Spleen (tissue), 11 donors: ENCODE data around the gene CHCHD6. TPM values are rescaled to one million over a fixed set of nuclear protein-coding genes. Genes with fewer than 3 reads are reported as not detected.
A peak's percentile ranks its signal among the peaks of the same experiment; 100 is the strongest.

Experiments
- DNase-seq: peaks from one replicate; pipeline ENCODE4 v3.0.0-alpha.2; 2020
- H3K27ac ChIP-seq, 8 donors: fragments of 200-600 bp; sonication (generic) in 7 of 8; 1 replicate in 4 of 8; 2 replicates in 4 of 8; pipeline versions ENCODE4 v1.5.0 to v1.8.0; 2016 to 2021; ENCODE audit warnings: inconsistent platforms in 4 of 8, mild to moderate bottlenecking in 4 of 8, moderate library complexity in 1 of 8
- H3K27me3 ChIP-seq, 7 donors: fragments of 200-600 bp; sonication (generic) in 6 of 7; replicated peaks in 1 of 7; 1 replicate in 4 of 7; 2 replicates in 3 of 7; pipeline versions ENCODE4 v1.5.0 to v1.8.0; 2016 to 2021; ENCODE audit warnings: inconsistent platforms in 3 of 7, mild to moderate bottlenecking in 1 of 7
- H3K36me3 ChIP-seq, 6 donors: fragments of 200-600 bp; sonication (generic) in 5 of 6; 1 replicate in 4 of 6; 2 replicates in 2 of 6; pipeline versions ENCODE4 v1.5.0 to v1.8.0; 2016 to 2021; ENCODE audit warnings: inconsistent platforms in 2 of 6
- H3K4me1 ChIP-seq, 6 donors: fragments of 200-600 bp; sonication (generic) in 5 of 6; 1 replicate in 3 of 6; 2 replicates in 3 of 6; pipeline versions ENCODE4 v1.5.0 to v1.8.0; 2016 to 2021; ENCODE audit warnings: inconsistent platforms in 3 of 6
- H3K4me3 ChIP-seq, 8 donors: fragments of 200-600 bp; sonication (generic) in 7 of 8; 1 replicate in 4 of 8; 2 replicates in 4 of 8; pipeline versions ENCODE4 v1.5.0 to v1.8.0; 2016 to 2021; ENCODE audit warnings: inconsistent platforms in 4 of 8, mild to moderate bottlenecking in 4 of 8, moderate library complexity in 2 of 8
- H3K9me3 ChIP-seq, 8 donors: fragments of 200-600 bp; sonication (generic) in 7 of 8; 1 replicate in 4 of 8; 2 replicates in 4 of 8; pipeline versions ENCODE4 v1.5.0 to v1.8.0; 2016 to 2021; ENCODE audit warnings: inconsistent platforms in 4 of 8
- CTCF ChIP-seq, 11 experiments: fragments of 200-600 bp in 7 of 11; fragments of 450-650 bp in 4 of 11; sonication (generic) in 4 of 11; IDR thresholded peaks in 8 of 11; conservative IDR thresholded peaks in 3 of 11; 1 replicate in 7 of 11; 2 replicates in 4 of 11; pipeline versions ENCODE4 v1.4.0 to v1.8.0; 2016 to 2021; ENCODE audit warnings: antibody characterized with exemption in 11 of 11, inconsistent platforms in 4 of 11, mild to moderate bottlenecking in 1 of 11
- POLR2A ChIP-seq, 3 donors: fragments of 450-650 bp; IDR thresholded peaks; one replicate each; pipeline ENCODE4 v1.5.1; 2017; ENCODE audit warnings: antibody characterized with exemption in 3 of 3, mild to moderate bottlenecking in 1 of 3
- POLR2AphosphoS5 ChIP-seq, 3 donors: sonication (generic); formaldehyde crosslinking; IDR thresholded peaks; one replicate each; pipeline ENCODE4 v1.5.1; 2017; ENCODE audit warnings: antibody characterized with exemption in 3 of 3
- WGBS, 5 donors: extraction: QIAGEN DNeasy Blood & Tissue Kit in 3 of 5; methylation state at CpG; one replicate each; pipeline versions ENCODE4 v1.1.5 to v1.1.7; 2013 to 2018; 5-methylcytosine and 5-hydroxymethylcytosine counted together
- intact Hi-C: fragments of 100-400 bp; cut with DNase I; formaldehyde crosslinking; loops from one replicate; pipeline ENCODE4 v1.15.0; 2023; ENCODE audit warnings: low total_unique reads
- polyA plus RNA-seq, 3 donors: library from polyadenylated mRNA; stranded (reverse); fragments of 200-250 nt; gene quantifications; one replicate each; pipeline ENCODE4 v1.2.1, GENCODE V29; 2013
- total RNA-seq, 7 donors: library from RNA; depleted of rRNA in 3 of 7; stranded (reverse); fragments of >200 nt in 3 of 7; fragmentation: NEBNext Ultra II Directional in 4 of 7; extraction: Animal tissue kit (Norgen Biotek cat#: 25700) in 4 of 7; gene quantifications; one replicate each; pipeline versions ENCODE4 v1.1.0 to v1.2.1, GENCODE V29; 2016 to 2021
- donor health status: healthy with polysubstance abuse.
- donor health status: DM: no; HTN: no; CAD: no; lungs with moderate emphysema.
- donor health status: DM: no; HTN: no; CAD: no.
- donor health status: Bipolar disorder and iron deficiency.
- donor health status: healthy.
- donor health status: DM: no; HTN: no; CAD: no.
- donor health status: DM: yes; HTN: yes; CAD: no.

The CHCHD6 gene
- total and polyA plus RNA-seq, 10 donors = 6.3 to 39.1 (median 11.8) TPM

GRCh38 chr3:127001486-127002194 is 297.6 kb downstream of the CHCHD6 start:
- Histone ChIP-seq H3K4me1 (peaks cover 3 to 62% (median 29%) of the 10 kb centered on the region in 6 donors), H3K36me3 (peaks cover 0 to 10% (median 0%) of the 10 kb centered on the region in 6 donors), H3K9me3 (no peaks in the 10 kb centered on the region), H3K27ac (peak overlapping the region; percentile 26 to 82 (median 72)), H3K4me3 (no peak overlapping the region), H3K27me3 (no peaks in the 10 kb centered on the region)
- TF ChIP-seq CTCF (IDR thresholded peaks at IDR 0.05 in 8 of 11, conservative IDR thresholded peaks at IDR 0.05 in 3 of 11) (no peak), POLR2A (IDR thresholded peaks at IDR 0.05) (no peak), POLR2AphosphoS5 (IDR thresholded peaks at IDR 0.05) (no peak)
- DNase-seq = no peak
- intact Hi-C loops = no loop called here
- WGBS, 5 donors = 79 to 93% (median 84%) methylated on average over 11 to 23 of the region's 23 CpGs

GRCh38 chr3:127002195-127003174 is 298.4 kb downstream of the CHCHD6 start:
- no peaks in the 10 kb centered on the region for H3K9me3 ChIP-seq
- DNase-seq = peak; percentile 86
- peak overlapping the region in 7 of 8 donors; percentile 65 to 82 (median 80) for H3K27ac ChIP-seq
- peaks cover 3 to 58% (median 29%) of the 10 kb centered on the region in 6 donors for H3K4me1 ChIP-seq
- WGBS, 5 donors = 51 to 71% (median 55%) methylated on average over 15 to 26 of the region's 26 CpGs
- H3K27me3 ChIP-seq = no peaks in the 10 kb centered on the region
- intact Hi-C loops = no loop called here
- peaks cover 0 to 10% (median under 1%) of the 10 kb centered on the region in 6 donors for H3K36me3 ChIP-seq
- TF ChIP-seq POLR2AphosphoS5 (IDR thresholded peaks at IDR 0.05) = peak; percentile 72 to 86 (median 85)
- no peak for TF ChIP-seq POLR2A (IDR thresholded peaks at IDR 0.05)
- TF ChIP-seq CTCF (IDR thresholded peaks at IDR 0.05 in 8 of 11, conservative IDR thresholded peaks at IDR 0.05 in 3 of 11) = peak in 9 of 11 experiments; percentile 12 to 61 (median 39)
- no peak overlapping the region for H3K4me3 ChIP-seq

GRCh38 chr3:127003175-127003555 is 299.1 kb downstream of the CHCHD6 start:
- H3K9me3 ChIP-seq = no peaks in the 10 kb centered on the region
- no peak overlapping the region for H3K4me3 ChIP-seq
- intact Hi-C loops = no loop called here
- TF ChIP-seq POLR2AphosphoS5 (IDR thresholded peaks at IDR 0.05) = no peak
- no peak for TF ChIP-seq CTCF (IDR thresholded peaks at IDR 0.05 in 8 of 11, conservative IDR thresholded peaks at IDR 0.05 in 3 of 11)
- peaks cover 3 to 56% (median 29%) of the 10 kb centered on the region in 6 donors for H3K4me1 ChIP-seq
- no peaks in the 10 kb centered on the region for H3K27me3 ChIP-seq
- 91 to 96% (median 94%) methylated on average over 6 to 12 of the region's 12 CpGs for WGBS, 5 donors
- H3K36me3 ChIP-seq = peaks cover 0 to 11% (median 0%) of the 10 kb centered on the region in 6 donors
- no peak for DNase-seq
- peak overlapping the region in 7 of 8 donors; percentile 65 to 82 (median 80) for H3K27ac ChIP-seq
